ENCODE results near the gene CD3D.

The CD3D gene

GRCh38 chr11:118342503-118343161, at the start of gene CD3D:
CD3D (minus strand) TSS chr11:118342705; CDS start chr11:118342607, 98 bp downstream.
- DNase-seq (ENCODE audit: low read depth in 1 of 2, low spot score in 1 of 2): peak; percentile 39 to 54

- no peak for DNase-seq (ENCODE audit: low read depth in 1 of 2, low spot score in 1 of 2)
These were observed 41.2 kb upstream of the CD3D start for GRCh38 chr11:118383657-118384056.

- no peak for DNase-seq (ENCODE audit: low read depth in 1 of 2, low spot score in 1 of 2)
These were observed 40.4 kb upstream of the CD3D start for GRCh38 chr11:118382954-118383353.

DNA sequence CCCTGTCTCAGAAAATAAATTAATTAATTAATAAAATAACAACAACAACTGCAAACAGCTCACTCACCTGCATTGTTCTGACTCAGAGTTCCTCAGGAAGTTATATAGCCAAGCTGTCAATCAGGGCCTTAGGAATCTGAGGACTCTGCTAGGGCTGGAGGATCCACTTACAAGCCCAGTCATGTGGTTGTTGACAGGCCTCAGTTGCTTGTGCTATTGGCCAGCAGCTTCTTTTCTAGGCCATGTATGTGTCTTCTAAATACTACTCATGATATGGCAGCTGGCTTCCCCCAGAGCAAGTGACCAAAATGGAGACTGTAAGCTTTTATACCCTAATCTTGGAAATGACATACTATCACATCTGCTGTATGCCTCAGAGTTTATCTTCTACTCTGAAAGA, 38.1 kb upstream of the CD3D start:
- no peak for DNase-seq (ENCODE audit: low read depth in 1 of 2, low spot score in 1 of 2)

DNA sequence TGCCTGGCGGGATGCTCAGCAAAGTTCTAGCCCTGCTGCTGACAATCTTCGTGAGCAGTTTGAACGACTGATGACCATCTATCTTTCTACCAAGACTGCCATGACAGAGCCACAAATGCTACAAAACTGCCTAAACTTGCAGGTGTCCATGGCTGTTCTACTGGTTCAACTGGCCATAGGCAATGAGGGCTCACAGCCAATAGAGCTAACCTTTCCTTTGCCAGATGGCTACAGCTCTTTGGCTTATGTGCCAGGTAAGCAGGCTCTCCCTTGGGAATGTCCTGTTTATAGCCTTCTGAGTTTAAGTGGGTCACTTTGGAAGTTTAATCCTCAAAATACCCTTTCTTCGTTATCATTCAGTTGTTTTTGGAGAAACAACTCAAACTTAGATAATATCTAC, 37.0 kb upstream of the CD3D start:
- DNase-seq (ENCODE audit: low read depth in 1 of 2, low spot score in 1 of 2): no peak

DNA sequence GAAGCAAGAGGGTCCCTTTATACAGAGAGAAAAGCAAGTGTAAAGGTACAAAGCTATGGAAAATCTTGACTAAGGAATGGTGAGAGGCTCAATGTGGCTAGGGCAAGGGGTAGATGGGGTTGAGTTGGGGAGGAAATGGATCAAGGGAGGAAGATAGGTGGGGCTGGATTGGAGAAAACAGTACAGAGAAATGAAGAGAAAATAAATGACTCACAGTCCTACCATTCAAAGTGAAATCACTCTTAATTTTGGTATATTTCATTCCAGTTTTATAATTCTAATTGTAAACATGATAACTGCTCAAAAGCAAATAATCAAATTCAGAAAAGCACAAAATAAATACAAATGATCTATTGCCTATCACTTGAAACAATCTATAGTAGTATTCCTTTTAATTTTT, 33.5 kb upstream of the CD3D start:
- no peak for DNase-seq (ENCODE audit: low read depth in 1 of 2, low spot score in 1 of 2)

GRCh38 chr11:118374729-118375128, 32.2 kb upstream of the CD3D start:
- no peak for DNase-seq (ENCODE audit: low read depth in 1 of 2, low spot score in 1 of 2)

- no peak for DNase-seq (ENCODE audit: low read depth in 1 of 2, low spot score in 1 of 2)
These were observed 31.4 kb upstream of the CD3D start for GRCh38 chr11:118373871-118374270.

- DNase-seq (ENCODE audit: low read depth in 1 of 2, low spot score in 1 of 2): no peak
These were observed 30.8 kb upstream of the CD3D start for GRCh38 chr11:118373263-118373662.

GRCh38 chr11:118370774-118371173, 28.3 kb upstream of the CD3D start:
- no peak for DNase-seq (ENCODE audit: low read depth in 1 of 2, low spot score in 1 of 2)

GRCh38 chr11:118366287-118366686, 23.8 kb upstream of the CD3D start:
- DNase-seq (ENCODE audit: low read depth in 1 of 2, low spot score in 1 of 2): no peak

DNA sequence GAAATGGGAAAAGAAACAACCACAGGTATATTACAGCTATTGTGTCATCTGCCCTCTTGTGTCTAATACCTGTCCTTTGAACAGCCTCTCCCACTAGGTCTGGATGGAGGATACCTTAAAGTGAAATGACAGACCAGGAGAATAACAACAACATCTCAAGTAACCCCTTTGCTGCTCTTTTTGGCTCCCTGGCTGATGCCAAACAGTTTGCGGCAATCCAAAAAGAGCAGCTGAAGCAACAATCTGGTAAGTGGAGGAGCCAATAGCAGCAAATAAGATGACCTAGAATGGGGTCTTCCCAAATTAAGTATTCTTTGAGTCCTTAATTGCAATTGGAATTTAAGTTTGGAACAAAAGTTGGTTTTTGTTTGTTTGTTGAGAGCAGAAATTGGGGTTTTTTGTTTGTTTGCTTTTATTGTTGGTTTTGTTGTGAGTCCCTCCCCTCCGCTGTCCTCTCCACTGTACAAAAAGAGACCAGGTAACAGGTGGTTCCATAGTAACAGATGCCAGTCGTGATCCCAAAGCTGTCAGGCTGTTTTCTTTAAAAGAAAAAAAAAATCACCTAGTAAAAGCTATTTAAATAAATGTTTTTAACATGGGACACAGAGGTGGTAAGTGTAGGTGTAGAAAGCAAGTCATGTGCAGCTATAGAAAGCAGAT, 22.6 kb upstream of the CD3D start:
- no peak for DNase-seq (ENCODE audit: low read depth in 1 of 2, low spot score in 1 of 2)

- peak; percentile 94 to 98 for DNase-seq (ENCODE audit: low read depth in 1 of 2, low spot score in 1 of 2)
These were observed 16.9 kb upstream of the CD3D start, which contains the start of gene UBE4A for GRCh38 chr11:118359295-118359958. UBE4A (plus strand) TSS chr11:118359600; CDS start chr11:118365081, 5,481 bp downstream.

GRCh38 chr11:118358071-118358470, 15.6 kb upstream of the CD3D start:
- DNase-seq (ENCODE audit: low read depth in 1 of 2, low spot score in 1 of 2): no peak

DNA sequence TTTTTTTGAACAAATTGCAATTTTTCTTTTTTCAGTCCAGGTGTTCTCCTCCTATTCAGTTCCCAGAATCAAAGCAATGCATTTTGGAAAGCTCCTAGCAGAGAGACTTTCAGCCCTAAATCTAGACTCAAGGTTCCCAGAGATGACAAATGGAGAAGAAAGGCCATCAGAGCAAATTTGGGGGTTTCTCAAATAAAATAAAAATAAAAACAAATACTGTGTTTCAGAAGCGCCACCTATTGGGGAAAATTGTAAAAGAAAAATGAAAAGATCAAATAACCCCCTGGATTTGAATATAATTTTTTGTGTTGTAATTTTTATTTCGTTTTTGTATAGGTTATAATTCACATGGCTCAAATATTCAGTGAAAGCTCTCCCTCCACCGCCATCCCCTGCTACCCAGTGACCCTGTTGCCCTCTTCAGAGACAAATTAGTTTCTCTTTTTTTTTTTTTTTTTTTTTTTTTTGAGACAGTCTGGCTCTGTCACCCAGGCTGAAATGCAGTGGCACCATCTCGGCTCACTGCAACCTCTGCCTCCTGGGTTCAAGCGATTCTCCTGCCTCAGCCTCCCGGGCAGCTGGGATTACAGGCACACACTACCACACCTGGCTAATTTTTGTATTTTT, 10.7 kb upstream of the CD3D start:
- DNase-seq (ENCODE audit: low read depth in 1 of 2, low spot score in 1 of 2): no peak

GRCh38 chr11:118349475-118349874, 7.0 kb upstream of the CD3D start:
- no peak for DNase-seq (ENCODE audit: low read depth in 1 of 2, low spot score in 1 of 2)

DNA sequence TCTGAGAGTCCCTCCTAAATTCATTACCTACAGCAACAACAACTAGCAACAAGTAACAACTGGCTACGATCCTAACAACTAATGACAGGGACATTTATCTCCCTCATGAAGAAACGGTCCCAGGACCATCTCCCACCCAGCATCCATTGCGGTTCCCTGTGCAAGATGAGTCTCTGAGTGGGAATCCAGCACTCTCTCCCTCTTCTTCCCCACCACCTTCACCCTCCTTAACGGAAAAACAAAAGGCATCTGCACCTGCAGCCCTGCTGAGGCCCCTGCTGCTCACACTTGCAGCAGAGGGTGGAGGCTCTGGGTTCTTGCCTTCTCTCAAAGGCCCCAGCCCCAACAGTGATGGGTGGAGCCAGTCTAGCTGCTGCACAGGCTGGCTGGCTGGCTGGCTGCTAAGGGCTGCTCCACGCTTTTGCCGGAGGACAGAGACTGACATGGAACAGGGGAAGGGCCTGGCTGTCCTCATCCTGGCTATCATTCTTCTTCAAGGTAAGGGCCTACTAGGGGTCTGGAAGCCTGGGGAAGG, 1.5 kb upstream of the CD3D start, which contains the start of gene CD3G:
TSS of gene CD3G (plus strand) at position 364 of the 535 bp plus-strand sequence. CDS start at position 444, 80 bp downstream.
- DNase-seq (ENCODE audit: low read depth in 1 of 2, low spot score in 1 of 2): peak; percentile 52 to 62

GRCh38 chr11:118343248-118343647, 743 bp upstream of the CD3D start:
- no peak for DNase-seq (ENCODE audit: low read depth in 1 of 2, low spot score in 1 of 2)

GRCh38 chr11:118341815-118342489, 553 bp downstream of the CD3D start:
- no peak for DNase-seq (ENCODE audit: low read depth in 1 of 2, low spot score in 1 of 2)

DNA sequence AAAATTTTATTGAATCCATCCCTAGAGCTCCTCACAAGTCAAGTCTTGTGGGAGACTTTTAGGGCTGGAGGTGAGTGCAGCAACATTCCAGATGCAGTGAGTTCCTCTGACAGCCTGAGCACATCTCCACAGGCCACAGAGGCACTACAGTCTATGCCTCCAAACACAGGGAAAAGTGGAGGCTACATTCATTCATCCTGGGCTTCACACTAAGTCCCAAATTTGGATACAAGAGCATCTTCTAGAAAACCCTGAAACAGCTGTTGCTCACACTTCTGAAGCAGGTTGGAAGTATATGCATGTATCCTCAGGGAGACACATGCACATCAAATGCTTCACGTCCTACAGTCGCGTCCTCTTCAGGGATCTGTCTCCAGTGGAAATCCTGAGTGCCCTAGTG, 1.2 kb downstream of the CD3D start:
- no peak for DNase-seq (ENCODE audit: low read depth in 1 of 2, low spot score in 1 of 2)

GRCh38 chr11:118340449-118340848, 2.1 kb downstream of the CD3D start:
- DNase-seq (ENCODE audit: low read depth in 1 of 2, low spot score in 1 of 2): no peak
